GM12874 (cell line): ENCODE data around the gene SLC9A9.

Source experiments
- TF ChIP-seq, protein P1 (sequence below): IDR thresholded peaks from 2 replicates; pipeline ENCODE4 v1.5.1; 2011; ENCODE audit warnings: low read depth, mild to moderate bottlenecking, control low read depth, low read length, moderate library complexity; ENCODE audit not compliant: insufficient read depth

SLC9A9 gene

DNA sequence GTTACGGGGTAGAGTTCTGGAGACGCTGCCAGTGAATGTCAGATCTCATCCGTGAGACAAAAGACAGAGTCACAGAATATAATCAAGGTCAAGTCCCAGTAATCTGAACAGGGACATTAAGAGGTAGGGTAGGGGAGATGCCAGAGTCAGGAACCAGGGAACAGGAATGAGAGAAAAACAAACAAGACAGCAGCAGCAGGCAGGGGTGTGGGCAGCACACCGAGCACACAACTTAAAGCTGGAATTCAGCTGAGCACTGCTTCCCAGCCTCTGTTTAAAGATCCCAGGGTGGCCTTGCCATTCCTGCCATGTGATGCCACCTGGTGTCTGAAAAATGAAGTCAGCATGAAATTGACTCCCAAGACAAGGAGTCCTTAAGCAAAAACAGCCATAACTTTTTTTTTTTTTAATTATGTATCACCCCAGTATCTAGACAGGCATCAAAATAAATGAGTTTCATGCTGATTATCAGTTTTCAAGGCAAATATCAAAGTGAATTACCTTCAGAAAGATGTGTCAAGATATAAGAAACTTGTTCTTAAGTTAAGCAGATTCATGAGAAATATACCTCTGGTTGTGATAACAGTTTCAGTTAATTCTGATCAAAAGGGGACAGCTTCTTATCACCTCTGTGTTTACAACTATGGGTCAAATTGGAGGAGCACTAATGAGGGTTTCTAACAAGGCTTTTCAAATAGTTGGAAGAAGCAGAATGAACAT lies 203.7 kb downstream of the SLC9A9 start:
- TF ChIP-seq, protein P1, sequence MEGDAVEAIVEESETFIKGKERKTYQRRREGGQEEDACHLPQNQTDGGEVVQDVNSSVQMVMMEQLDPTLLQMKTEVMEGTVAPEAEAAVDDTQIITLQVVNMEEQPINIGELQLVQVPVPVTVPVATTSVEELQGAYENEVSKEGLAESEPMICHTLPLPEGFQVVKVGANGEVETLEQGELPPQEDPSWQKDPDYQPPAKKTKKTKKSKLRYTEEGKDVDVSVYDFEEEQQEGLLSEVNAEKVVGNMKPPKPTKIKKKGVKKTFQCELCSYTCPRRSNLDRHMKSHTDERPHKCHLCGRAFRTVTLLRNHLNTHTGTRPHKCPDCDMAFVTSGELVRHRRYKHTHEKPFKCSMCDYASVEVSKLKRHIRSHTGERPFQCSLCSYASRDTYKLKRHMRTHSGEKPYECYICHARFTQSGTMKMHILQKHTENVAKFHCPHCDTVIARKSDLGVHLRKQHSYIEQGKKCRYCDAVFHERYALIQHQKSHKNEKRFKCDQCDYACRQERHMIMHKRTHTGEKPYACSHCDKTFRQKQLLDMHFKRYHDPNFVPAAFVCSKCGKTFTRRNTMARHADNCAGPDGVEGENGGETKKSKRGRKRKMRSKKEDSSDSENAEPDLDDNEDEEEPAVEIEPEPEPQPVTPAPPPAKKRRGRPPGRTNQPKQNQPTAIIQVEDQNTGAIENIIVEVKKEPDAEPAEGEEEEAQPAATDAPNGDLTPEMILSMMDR, result peak; percentile 40

DNA sequence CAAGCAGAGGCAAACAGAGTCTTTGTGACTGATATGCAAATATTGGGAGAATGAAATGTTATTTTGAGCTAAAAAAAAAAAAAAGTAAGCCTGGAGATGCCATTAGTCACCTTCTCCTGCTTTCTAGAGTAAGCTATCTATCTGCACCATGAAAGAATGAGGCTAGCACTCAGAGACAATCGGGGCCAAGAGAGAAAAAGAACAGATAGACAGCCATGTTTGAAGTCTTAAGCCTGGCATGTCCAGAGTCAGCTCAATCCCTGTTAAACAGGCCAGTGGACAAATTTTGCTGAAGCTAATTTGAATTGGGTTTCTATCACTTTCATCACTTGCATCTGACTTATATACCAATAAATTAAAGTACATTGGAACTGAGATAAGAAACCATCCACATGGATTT lies 204.4 kb downstream of the SLC9A9 start:
- TF ChIP-seq, protein P1, result no peak

DNA sequence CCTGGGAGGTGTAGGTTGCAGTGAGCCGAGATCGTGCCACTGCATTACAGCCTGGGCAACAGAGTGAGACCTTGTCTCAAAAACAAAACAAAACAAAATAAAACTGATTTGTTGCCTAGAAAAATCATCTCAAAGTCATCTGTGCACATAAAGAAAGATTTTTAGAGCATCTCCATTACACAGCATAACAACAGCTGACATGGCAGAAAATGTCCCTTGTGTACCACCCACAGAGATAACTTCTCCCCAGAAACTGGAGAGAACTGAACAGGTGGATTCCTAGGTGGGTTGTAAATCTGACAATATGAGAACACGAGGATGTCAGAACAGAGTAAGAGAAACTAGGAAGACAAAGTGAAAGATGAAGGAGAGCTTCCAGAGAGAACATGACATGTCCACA lies 207.5 kb downstream of the SLC9A9 start:
- TF ChIP-seq, protein P1, result no peak

DNA sequence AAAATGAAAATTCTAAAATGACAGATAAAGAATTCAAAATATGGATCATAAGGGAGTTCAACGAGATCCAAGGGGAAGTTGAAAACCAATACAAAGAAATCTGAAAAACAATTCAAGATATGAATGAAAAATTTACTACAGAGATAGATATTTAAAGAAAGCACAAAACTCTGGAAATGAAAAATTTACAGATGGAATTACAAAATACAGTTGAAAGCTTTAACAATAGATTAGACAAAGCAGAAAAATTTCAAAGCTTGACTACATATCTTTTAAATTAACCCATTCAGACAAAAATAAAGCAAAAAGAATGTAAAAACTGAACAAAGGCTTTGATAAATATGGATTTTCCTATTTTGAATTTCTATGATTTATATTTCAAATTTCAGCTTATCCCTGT lies 211.1 kb downstream of the SLC9A9 start:
- TF ChIP-seq, protein P1, result no peak

DNA sequence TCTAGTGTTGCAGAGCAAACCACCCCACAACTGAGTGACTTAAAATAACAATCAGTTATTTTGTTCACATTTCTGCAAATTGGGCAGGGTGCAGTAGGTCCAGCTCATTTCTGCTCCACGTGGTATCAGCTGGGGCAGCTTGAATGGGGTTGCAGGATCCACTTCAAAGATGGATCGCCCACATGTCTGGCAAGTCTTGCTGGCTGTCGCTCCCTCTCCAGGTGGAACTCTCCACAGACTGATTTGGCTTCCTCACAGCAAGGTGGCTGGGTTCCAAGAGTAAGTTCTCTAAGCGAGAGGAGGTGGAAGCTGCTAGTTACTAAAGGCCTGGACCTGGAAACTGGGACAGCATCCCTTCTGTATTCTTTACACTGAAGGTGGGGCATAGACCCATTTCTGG lies 213.3 kb downstream of the SLC9A9 start:
- TF ChIP-seq, protein P1, result no peak

DNA sequence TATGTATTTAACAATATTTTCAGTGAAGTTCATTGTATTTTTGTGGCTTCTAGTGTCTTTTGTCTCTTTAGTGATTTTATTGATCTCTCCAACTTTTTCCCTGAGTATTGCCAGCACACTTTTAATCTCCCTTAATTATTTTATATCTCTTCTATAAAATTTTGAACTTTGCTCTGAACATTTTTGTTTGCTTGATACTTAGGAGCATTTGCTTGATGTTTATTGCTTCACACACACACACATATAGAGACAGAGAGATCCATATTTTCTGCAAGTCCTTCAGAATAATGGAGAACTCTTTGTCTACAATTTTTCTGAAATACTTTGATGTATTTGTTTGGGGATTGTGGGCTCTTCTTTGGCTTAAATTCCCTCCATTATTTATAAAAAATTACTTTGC lies 213.8 kb downstream of the SLC9A9 start:
- TF ChIP-seq, protein P1, result no peak

DNA sequence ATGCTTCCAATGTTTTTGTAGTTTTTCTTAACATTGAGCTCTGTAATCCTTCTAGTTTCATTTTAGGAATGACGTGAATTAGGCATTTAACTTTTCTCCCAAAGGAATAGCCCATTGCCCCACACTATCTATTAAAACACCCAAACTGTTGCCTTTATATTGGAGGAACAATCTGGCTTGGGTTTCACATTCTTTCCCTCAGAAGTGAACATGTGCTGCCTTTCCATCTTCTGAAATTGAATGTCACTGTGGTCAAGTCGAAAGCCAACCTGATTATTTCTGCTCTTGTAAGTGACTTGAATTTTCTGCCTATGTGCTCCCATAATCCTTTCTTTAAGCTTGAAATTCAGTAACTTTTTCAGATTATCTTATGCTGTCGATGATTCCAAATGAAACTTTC lies 214.5 kb downstream of the SLC9A9 start:
- TF ChIP-seq, protein P1, result no peak
